Head of caudate nucleus (tissue), 42 donors: ENCODE measurements around the gene RASAL2.
A peak's percentile ranks its signal among the peaks of the same experiment; 100 is the strongest.

Experiments used
- DNase-seq, 42 donors: peaks; one replicate each; pipeline versions ENCODE4 v3.0.0 to v3.0.0-alpha.2; 2020 to 2021; ENCODE audit warnings: mixed read lengths in 7 of 42
- intact Hi-C: fragments of 100-400 bp; cut with DNase I; formaldehyde crosslinking; loops from one replicate; pipeline ENCODE4 v1.15.0; 2022

The RASAL2 gene

GRCh38 chr1:178489399-178489798 lies 395.5 kb downstream of the RASAL2 start:
- peak in 2 of 42 donors; percentile 10 to 22 for DNase-seq
- intact Hi-C loops, result no loop called here

- intact Hi-C loops, result no loop called here
- peak in 2 of 42 donors; percentile 11 to 15 for DNase-seq
These were observed 396.2 kb downstream of the RASAL2 start for GRCh38 chr1:178490136-178490535.

GRCh38 chr1:178490967-178491366 lies 397.1 kb downstream of the RASAL2 start:
- DNase-seq, result peak in 3 of 42 donors; percentile 8 to 30 (median 9)
- intact Hi-C loops, result no loop called here

GRCh38 chr1:178491721-178492120 lies 397.8 kb downstream of the RASAL2 start:
- DNase-seq, result peak in 1 of 42 donors; percentile 13
- intact Hi-C loops, result no loop called here

GRCh38 chr1:178492341-178492740 lies 398.4 kb downstream of the RASAL2 start:
- intact Hi-C loops, result no loop called here

GRCh38 chr1:178493301-178493741 lies 399.4 kb downstream of the RASAL2 start:
- peak in 3 of 42 donors; percentile 5 to 24 (median 6) for DNase-seq
- intact Hi-C loops, result no loop called here

More at GRCh38 chr1:178492341-178492740, 398.4 kb downstream of the RASAL2 start:
- peak in 1 of 42 donors; percentile 3 for DNase-seq

- peak in 3 of 42 donors; percentile 11 to 28 (median 26) for DNase-seq
- intact Hi-C loops, result no loop called here
These were observed 400.7 kb downstream of the RASAL2 start for GRCh38 chr1:178494569-178494971.

GRCh38 chr1:178495158-178495557 lies 401.3 kb downstream of the RASAL2 start:
- intact Hi-C loops, result no loop called here

GRCh38 chr1:178495741-178496409 lies 402.0 kb downstream of the RASAL2 start:
- intact Hi-C loops, result no loop called here
- DNase-seq, result peak in 4 of 42 donors; percentile 9 to 22 (median 16)

More at GRCh38 chr1:178495158-178495557, 401.3 kb downstream of the RASAL2 start:
- peak in 4 of 42 donors; percentile 0 to 27 (median 18) for DNase-seq

GRCh38 chr1:178496410-178497135 lies 402.7 kb downstream of the RASAL2 start, which contains the start of gene CLEC20A:
Gene CLEC20A, minus strand, starts transcription at chr1:178496964. Its CDS starts 25 bp downstream, at chr1:178496939.
- DNase-seq, result peak in 5 of 42 donors; percentile 2 to 18 (median 14)
- intact Hi-C loops, result no loop called here

GRCh38 chr1:178497903-178498478 lies 404.1 kb downstream of the RASAL2 start:
- intact Hi-C loops, result no loop called here
- DNase-seq, result peak in 5 of 42 donors; percentile 2 to 10 (median 9)

- peak in 3 of 42 donors; percentile 7 to 29 (median 11) for DNase-seq
- intact Hi-C loops, result no loop called here
These were observed 405.2 kb downstream of the RASAL2 start for GRCh38 chr1:178498896-178499675.

GRCh38 chr1:178500091-178500770 lies 406.3 kb downstream of the RASAL2 start:
- intact Hi-C loops, result loop anchor here (2.0 kb wide), 1 partner anchor 189 kb away; no protein-coding TSS in a partner anchor
- DNase-seq, result peak in 4 of 42 donors; percentile 13 to 38 (median 23)

GRCh38 chr1:178500936-178501554 lies 407.1 kb downstream of the RASAL2 start:
- DNase-seq, result peak in 2 of 42 donors; percentile 11 to 22
- intact Hi-C loops, result loop anchor here (2.0 kb wide), 1 partner anchor 190 kb away; no protein-coding TSS in a partner anchor

- intact Hi-C loops, result loop anchor here (2.0 kb wide), 1 partner anchor 191 kb away; no protein-coding TSS in a partner anchor
- DNase-seq, result peak; percentile 53 to 91 (median 78)
These were observed 407.9 kb downstream of the RASAL2 start for GRCh38 chr1:178501705-178502329.

- DNase-seq, result peak in 2 of 42 donors; percentile 5
These were observed 408.4 kb downstream of the RASAL2 start for GRCh38 chr1:178502330-178502714.

GRCh38 chr1:178502856-178503255 lies 409.0 kb downstream of the RASAL2 start:
- intact Hi-C loops, result no loop called here
- peak in 2 of 42 donors; percentile 2 to 27 for DNase-seq

More at GRCh38 chr1:178502330-178502714, 408.4 kb downstream of the RASAL2 start:
- intact Hi-C loops, result no loop called here
